Naive thymus-derived CD8-positive, alpha-beta T cell (primary cell): ENCODE results near the gene AIF1. TPM values are rescaled to one million over a fixed set of nuclear protein-coding genes. Genes with fewer than 3 reads are reported as not detected.

ENCODE experiments used
- ATAC-seq, 2 donors: fragments of 150-1000 bp; cut with Tn5 transposase in 1 of 2; sonication (Bioruptor Pico), chemical (Tn5 transposase) in 1 of 2; 1 replicate in 1 of 2; 2 replicates in 1 of 2; pipeline ENCODE4 v1.10.0; 2021; ENCODE audit warnings: mild to moderate bottlenecking in 2 of 2, moderate library complexity in 2 of 2
- POLR2A ChIA-PET: fragments of 350-600 bp; sonication (Branson Sonifier 250); formaldehyde crosslinking; loops from one replicate; lab custom pipeline; 2021; ENCODE audit warnings: antibody characterized with exemption; lab: Charles Lee
- DNase-seq, 10 donors: peaks; one replicate each; pipeline versions ENCODE4 v3.0.0 to v3.0.0-alpha.2; 2020 to 2022
- H3K27ac Mint-ChIP-seq, 10 donors: one replicate each; pipeline ENCODE4 v1.8.0; 2020 to 2022; ENCODE audit warnings: mild to moderate bottlenecking in 10 of 10, mixed read lengths in 10 of 10, moderate library complexity in 4 of 10, inconsistent platforms in 1 of 10
- H3K27me3 Mint-ChIP-seq, 5 donors: one replicate each; pipeline ENCODE4 v1.8.0; 2021 to 2022; ENCODE audit warnings: mixed read lengths in 5 of 5
- H3K36me3 Mint-ChIP-seq, 3 donors: one replicate each; pipeline ENCODE4 v1.8.0; 2020 to 2022; ENCODE audit warnings: mixed read lengths in 3 of 3, mild to moderate bottlenecking in 2 of 3, inconsistent platforms in 1 of 3
- H3K4me1 Mint-ChIP-seq, 4 donors: one replicate each; pipeline ENCODE4 v1.8.0; 2021 to 2022; ENCODE audit warnings: mixed read lengths in 4 of 4
- H3K4me3 Mint-ChIP-seq, 10 donors: one replicate each; pipeline ENCODE4 v1.8.0; 2020 to 2022; ENCODE audit warnings: mild to moderate bottlenecking in 10 of 10, mixed read lengths in 10 of 10, moderate library complexity in 6 of 10, inconsistent platforms in 1 of 10
- H3K9me3 Mint-ChIP-seq, 9 donors: one replicate each; pipeline ENCODE4 v1.8.0; 2020 to 2022; ENCODE audit warnings: mixed read lengths in 9 of 9, mild to moderate bottlenecking in 3 of 9, inconsistent platforms in 1 of 9, moderate library complexity in 1 of 9
- polyA plus RNA-seq, 3 donors: library from polyadenylated mRNA; unstranded; fragments of 300-500 nt; fragmentation: Illumina TruSeq; gene quantifications; one replicate each; pipeline ENCODE4 v1.2.3, GENCODE V29; 2021
- total RNA-seq, 8 experiments: library from RNA in 2 of 8; stranded (reverse) in 2 of 8; gene quantifications; one replicate each; pipeline ENCODE4 v1.2.3 and lab custom pipeline; 2021 to 2026

AIF1 gene
- 10 to 100 TPM; 23.0 to 27.3 TPM for total RNA-seq
- 100 to 1,000 TPM; 145 to 242 (median 239) TPM for polyA plus RNA-seq
- total RNA-seq (lab: John Stamatoyannopoulos, UW) = 5.3 to 48.0 (median 10.7) reads per million in 6 experiments

GRCh38 chr6:31614684-31615578 is at the start of gene AIF1:
AIF1 (plus strand) TSS chr6:31615234; CDS start chr6:31615330, 96 bp downstream.
- Mint-ChIP-seq H3K36me3 (no peaks in the 10 kb centered on the region), H3K27ac (peak within 1 kb of the TSS; percentile 86 to 97 (median 92)), H3K27me3 (no peaks in the 10 kb centered on the region), H3K4me3 (peak within 1 kb of the TSS; percentile 70 to 90 (median 84)), H3K9me3 (no peaks in the 10 kb centered on the region), H3K4me1 (peaks cover 20 to 45% (median 36%) of the 10 kb centered on the region in 4 donors)
- ATAC-seq (no peak), DNase-seq (no peak)
- POLR2A ChIA-PET = interaction anchor here (0.6 to 1.4 kb wide), 8 partner anchors 17 to 315 kb away, joined by 3 to 5 read pairs (median 4); partner anchors contain the start of genes BAG6 and NCR3

- H3K27ac Mint-ChIP-seq = peak overlapping the region; percentile 88 to 98 (median 93)
These were observed 47.3 kb upstream of the AIF1 start for GRCh38 chr6:31567531-31568370.

GRCh38 chr6:31568537-31568961 is 46.5 kb upstream of the AIF1 start:
- H3K4me3 Mint-ChIP-seq = peak overlapping the region; percentile 16 to 71 (median 62)
- DNase-seq (peak in 8 of 10 donors; percentile 62 to 73 (median 66)), ATAC-seq (peak; percentile 54 to 69)
- POLR2A ChIA-PET = interaction anchor here (0.6 to 38.0 kb wide), 9 partner anchors 3 to 1239 kb away, joined by 3 to 1584 read pairs (median 4); partner anchors contain the start of genes ATP6V1G2, DDX39B, LST1 and LTA
- H3K4me1 Mint-ChIP-seq = peaks cover 44 to 83% (median 77%) of the 10 kb centered on the region in 4 donors
- no peaks in the 10 kb centered on the region for H3K9me3 Mint-ChIP-seq
- H3K27ac Mint-ChIP-seq = peak overlapping the region; percentile 88 to 98 (median 93)
- no peaks in the 10 kb centered on the region for H3K27me3 Mint-ChIP-seq
- peaks cover 0 to 32% (median 11%) of the 10 kb centered on the region in 3 donors for H3K36me3 Mint-ChIP-seq

More at GRCh38 chr6:31567531-31568370, 47.3 kb upstream of the AIF1 start:
- H3K4me3 Mint-ChIP-seq = peak overlapping the region; percentile 25 to 71 (median 66)
- H3K27me3 Mint-ChIP-seq = no peaks in the 10 kb centered on the region
- POLR2A ChIA-PET = interaction anchor here (0.6 to 38.0 kb wide), 4 partner anchors 4 to 1238 kb away, joined by 3 to 1584 read pairs (median 794); partner anchors contain the start of genes LST1, LTA, LTB and NCR3
- peaks cover 41 to 82% (median 70%) of the 10 kb centered on the region in 4 donors for H3K4me1 Mint-ChIP-seq
- DNase-seq (peak in 2 of 10 donors; percentile 30 to 57), ATAC-seq (no peak)
- H3K36me3 Mint-ChIP-seq = peaks cover 0 to 38% (median 11%) of the 10 kb centered on the region in 3 donors
- no peaks in the 10 kb centered on the region for H3K9me3 Mint-ChIP-seq

GRCh38 chr6:31569861-31570536 is 45.0 kb upstream of the AIF1 start:
- POLR2A ChIA-PET = interaction anchor here (0.5 to 38.0 kb wide), 8 partner anchors 2 to 49 kb away, joined by 3 to 1584 read pairs (median 6); partner anchors contain the start of genes DDX39B, LST1, LTA and LTB
- DNase-seq = peak in 1 of 10 donors; percentile 28
- Mint-ChIP-seq H3K4me1 (peaks cover 46 to 88% (median 81%) of the 10 kb centered on the region in 4 donors), H3K27ac (peak overlapping the region; percentile 70 to 98 (median 82)), H3K36me3 (peaks cover 0 to 19% (median 8%) of the 10 kb centered on the region in 3 donors), H3K4me3 (peak overlapping the region in 7 of 10 donors; percentile 7 to 47 (median 39)), H3K9me3 (no peaks in the 10 kb centered on the region), H3K27me3 (no peaks in the 10 kb centered on the region)
- no peak for ATAC-seq

- POLR2A ChIA-PET = interaction anchor here (0.7 to 38.0 kb wide), 5 partner anchors 0 to 31 kb away, joined by 3 to 1584 read pairs (median 68); partner anchors contain the start of genes ATP6V1G2, DDX39B, LST1 and LTA
- peaks cover 0 to 8% (median 2%) of the 10 kb centered on the region in 3 donors for H3K36me3 Mint-ChIP-seq
- H3K27ac Mint-ChIP-seq = peak within 1 kb of the TSS; percentile 97 to 100 (median 99)
- H3K4me3 Mint-ChIP-seq = peak within 1 kb of the TSS; percentile 89 to 100 (median 99)
- no peaks in the 10 kb centered on the region for H3K9me3 Mint-ChIP-seq
- ATAC-seq = peak; percentile 76 to 79
- no peaks in the 10 kb centered on the region for H3K27me3 Mint-ChIP-seq
- peaks cover 55 to 98% (median 92%) of the 10 kb centered on the region in 4 donors for H3K4me1 Mint-ChIP-seq
- peak; percentile 67 to 88 (median 74) for DNase-seq
These were observed 42.8 kb upstream of the AIF1 start, which contains the start of gene LTA for GRCh38 chr6:31572041-31572911. LTA (plus strand) TSS chr6:31572289; CDS start chr6:31572743, 454 bp downstream.

GRCh38 chr6:31573239-31574105 is 41.6 kb upstream of the AIF1 start:
- Mint-ChIP-seq H3K36me3 (peaks cover 0 to 5% (median 0%) of the 10 kb centered on the region in 3 donors), H3K27me3 (no peaks in the 10 kb centered on the region), H3K27ac (peak overlapping the region; percentile 97 to 100 (median 99)), H3K4me3 (peak overlapping the region; percentile 89 to 100 (median 99)), H3K4me1 (peaks cover 43 to 96% (median 86%) of the 10 kb centered on the region in 4 donors), H3K9me3 (no peaks in the 10 kb centered on the region)
- no peak for ATAC-seq
- peak in 1 of 10 donors; percentile 15 for DNase-seq
- POLR2A ChIA-PET = interaction anchor here (3.0 to 38.0 kb wide), 4 partner anchors 2 to 32 kb away, joined by 23 to 1584 read pairs (median 826); partner anchors contain the start of genes ATP6V1G2, DDX39B, LST1 and LTA

- peaks cover 41 to 96% (median 86%) of the 10 kb centered on the region in 4 donors for H3K4me1 Mint-ChIP-seq
- H3K36me3 Mint-ChIP-seq = peaks cover 0 to 3% (median 0%) of the 10 kb centered on the region in 3 donors
- no peaks in the 10 kb centered on the region for H3K9me3 Mint-ChIP-seq
- H3K27ac Mint-ChIP-seq = peak overlapping the region in 9 of 10 donors; percentile 97 to 100 (median 99)
- POLR2A ChIA-PET = interaction anchor here (0.9 to 38.0 kb wide), 5 partner anchors 2 to 86 kb away, joined by 3 to 1584 read pairs (median 68); partner anchors contain the start of genes ATP6V1G2, C6orf47, DDX39B and LST1
- no peaks in the 10 kb centered on the region for H3K27me3 Mint-ChIP-seq
- DNase-seq = peak in 1 of 10 donors; percentile 45
- H3K4me3 Mint-ChIP-seq = peak overlapping the region; percentile 5 to 100 (median 60)
- ATAC-seq = no peak
These were observed 40.6 kb upstream of the AIF1 start for GRCh38 chr6:31574106-31575061.

- no peaks in the 10 kb centered on the region for H3K9me3 Mint-ChIP-seq
- peaks cover 0 to 4% (median under 1%) of the 10 kb centered on the region in 3 donors for H3K36me3 Mint-ChIP-seq
- POLR2A ChIA-PET = interaction anchor here (0.9 to 38.0 kb wide), 6 partner anchors 4 to 85 kb away, joined by 3 to 1584 read pairs (median 46); partner anchors contain the start of genes ATP6V1G2, C6orf47, DDX39B and LST1
These were observed 39.6 kb upstream of the AIF1 start, which contains the start of gene TNF for GRCh38 chr6:31575335-31575901. TNF (plus strand) TSS chr6:31575565; CDS start chr6:31575742, 177 bp downstream.

More at GRCh38 chr6:31575335-31575901, 39.6 kb upstream of the AIF1 start, which contains the start of gene TNF:
- H3K27ac Mint-ChIP-seq = peak within 1 kb of the TSS; percentile 86 to 100 (median 99)
- ATAC-seq (no peak), DNase-seq (peak in 2 of 10 donors; percentile 26 to 58)
- no peaks in the 10 kb centered on the region for H3K27me3 Mint-ChIP-seq
- peak within 1 kb of the TSS; percentile 60 to 95 (median 84) for H3K4me3 Mint-ChIP-seq
- peaks cover 45 to 96% (median 89%) of the 10 kb centered on the region in 4 donors for H3K4me1 Mint-ChIP-seq
